ENCODE results near the gene ZBTB7A. TPM values are rescaled to one million over a fixed set of nuclear protein-coding genes. Genes with fewer than 3 reads are reported as not detected.

The ZBTB7A gene
- total RNA-seq, 1 experiment from 2014 or later = 49.5 TPM

DNA sequence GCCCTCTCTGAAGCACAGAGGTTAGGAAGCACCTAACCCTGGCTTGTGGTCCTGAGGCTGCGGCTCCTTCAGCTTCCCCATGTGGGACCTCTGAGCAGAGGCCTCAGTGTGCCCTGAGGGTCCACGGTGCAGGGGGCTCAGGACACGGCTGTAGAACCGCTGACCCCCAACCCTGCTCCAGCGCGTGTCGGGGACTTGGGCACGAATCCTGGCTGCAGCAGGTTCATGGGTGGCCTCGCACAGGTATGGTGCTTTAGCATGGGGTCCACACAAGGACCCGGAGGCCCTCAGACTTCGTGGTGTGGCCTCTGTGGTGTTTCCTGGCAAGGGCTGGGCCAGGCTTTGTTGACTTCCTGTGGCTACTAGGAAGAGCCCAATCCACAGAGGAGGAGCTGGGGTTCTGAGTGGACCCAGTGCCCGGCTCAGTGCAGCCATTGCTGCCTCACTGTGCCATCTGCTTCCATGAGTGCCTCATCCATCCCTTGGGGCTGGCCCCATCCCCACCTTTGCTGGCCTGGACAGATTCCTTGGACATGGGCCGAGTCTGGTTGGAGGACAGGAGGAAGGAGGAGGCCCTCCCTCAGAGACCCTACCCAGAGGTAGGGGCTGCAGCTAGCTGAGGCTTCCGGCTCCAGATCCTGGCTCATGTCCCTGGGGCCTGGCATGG is 24.5 kb downstream of the ZBTB7A start:
- ChIA-PET POLR2A (no interaction called here), CTCF (no interaction called here), RAD21 (ENCODE audit: low non-redundant PET in 1 of 2, low total read pairs in 2 of 2, uncharacterized antibody in 2 of 2, unreplicated experiment in 2 of 2) (no interaction called here)
- Histone ChIP-seq H3K4me1 (ENCODE audit: control insufficient read depth in 1 of 2, insufficient read depth in 2 of 2, low read length in 2 of 2) (no peaks in the 10 kb centered on the region), H3K9ac (ENCODE audit: low read length) (no peak overlapping the region), H3K4me2 (ENCODE audit: low read length) (no peak overlapping the region), H2AFZ (ENCODE audit: low read depth, low read length, poor library complexity, severe bottlenecking) (no peak overlapping the region), H3K79me2 (ENCODE audit: insufficient read depth, low read length) (peaks cover 35% of the 10 kb centered on the region), H3K27me3 (ENCODE audit: insufficient read depth, low read length) (no peaks in the 10 kb centered on the region), H3K4me3 (replicated peaks in 1 of 2; ENCODE audit: low read depth in 1 of 2, low read length in 2 of 2) (no peak overlapping the region), H3K9me3 (ENCODE audit: control insufficient read depth in 1 of 2, insufficient read depth in 1 of 2, low read depth in 1 of 2, low read length in 2 of 2) (no peaks in the 10 kb centered on the region), H3K9me2 (ENCODE audit: insufficient read depth) (no peaks in the 10 kb centered on the region), H4K20me1 (ENCODE audit: insufficient read depth) (no peaks in the 10 kb centered on the region), H3K27ac (ENCODE audit: low read depth, low read length) (no peak overlapping the region; the same call in 1 of the 2 replicates), H3K36me3 (ENCODE audit: control insufficient read depth in 1 of 2, insufficient read depth in 2 of 2, low read length in 2 of 2) (peaks cover 0 to 25% of the 10 kb centered on the region in 2 experiments; a peak in 2 of 4 replicates)
- peak; percentile 30 for ATAC-seq
- DNase-seq (ENCODE audit: low read depth, low spot score) = no peak
- intact Hi-C loops (cut with micrococcal nuclease) = no loop called here
- TF ChIP-seq EZH2 (IDR thresholded peaks at IDR 0.05) = no peak
- peak; percentile 17 for TF ChIP-seq POLR2AphosphoS5 (IDR thresholded peaks at IDR 0.05; ENCODE audit: low read depth, low read length)
- TF ChIP-seq POLR2A (IDR thresholded peaks at IDR 0.05; ENCODE audit: borderline replicate concordance, extremely low read depth, insufficient read depth, insufficient read length) = no peak
- BruUV-seq (replicated peaks) = no TSS peak

GRCh38 chr19:4038661-4039423 is 27.9 kb downstream of the ZBTB7A start:
- Histone ChIP-seq H3K27ac (ENCODE audit: low read depth, low read length) (0 out of 2 replicates have a peak overlapping the region, but pooled peaks have one; percentile 22), H3K27me3 (ENCODE audit: insufficient read depth, low read length) (no peaks in the 10 kb centered on the region), H3K36me3 (ENCODE audit: control insufficient read depth in 1 of 2, insufficient read depth in 2 of 2, low read length in 2 of 2) (peaks cover 3 to 12% of the 10 kb centered on the region in 2 experiments; a peak in 3 of 4 replicates), H4K20me1 (ENCODE audit: insufficient read depth) (no peaks in the 10 kb centered on the region), H3K4me1 (ENCODE audit: control insufficient read depth in 1 of 2, insufficient read depth in 2 of 2, low read length in 2 of 2) (no peaks in the 10 kb centered on the region), H3K9ac (ENCODE audit: low read length) (no peak overlapping the region), H3K9me2 (ENCODE audit: insufficient read depth) (no peaks in the 10 kb centered on the region), H3K79me2 (ENCODE audit: insufficient read depth, low read length) (peaks cover 4% of the 10 kb centered on the region), H3K4me2 (ENCODE audit: low read length) (no peak overlapping the region), H3K4me3 (replicated peaks in 1 of 2; ENCODE audit: low read depth in 1 of 2, low read length in 2 of 2) (no peak overlapping the region), H2AFZ (ENCODE audit: low read depth, low read length, poor library complexity, severe bottlenecking) (no peak overlapping the region), H3K9me3 (ENCODE audit: control insufficient read depth in 1 of 2, insufficient read depth in 1 of 2, low read depth in 1 of 2, low read length in 2 of 2) (peaks cover 0 to 6% of the 10 kb centered on the region in 2 experiments; a peak in 1 of 4 replicates)
- BruUV-seq (replicated peaks) = no TSS peak
- ATAC-seq (no peak), DNase-seq (ENCODE audit: low read depth, low spot score) (no peak)
- ChIA-PET RAD21 (ENCODE audit: low non-redundant PET in 1 of 2, low total read pairs in 2 of 2, uncharacterized antibody in 2 of 2, unreplicated experiment in 2 of 2) (no interaction called here), CTCF (no interaction called here), POLR2A (no interaction called here)
- intact Hi-C loops (cut with micrococcal nuclease) = no loop called here
- TF ChIP-seq CEBPB (IDR thresholded peaks at IDR 0.05; ENCODE audit: low read depth) = no peak
- TF ChIP-seq ATF3 (IDR thresholded peaks at IDR 0.05) = no peak
- no peak for TF ChIP-seq EGR1 (IDR thresholded peaks at IDR 0.05; ENCODE audit: low read depth)
- TF ChIP-seq, protein P1, sequence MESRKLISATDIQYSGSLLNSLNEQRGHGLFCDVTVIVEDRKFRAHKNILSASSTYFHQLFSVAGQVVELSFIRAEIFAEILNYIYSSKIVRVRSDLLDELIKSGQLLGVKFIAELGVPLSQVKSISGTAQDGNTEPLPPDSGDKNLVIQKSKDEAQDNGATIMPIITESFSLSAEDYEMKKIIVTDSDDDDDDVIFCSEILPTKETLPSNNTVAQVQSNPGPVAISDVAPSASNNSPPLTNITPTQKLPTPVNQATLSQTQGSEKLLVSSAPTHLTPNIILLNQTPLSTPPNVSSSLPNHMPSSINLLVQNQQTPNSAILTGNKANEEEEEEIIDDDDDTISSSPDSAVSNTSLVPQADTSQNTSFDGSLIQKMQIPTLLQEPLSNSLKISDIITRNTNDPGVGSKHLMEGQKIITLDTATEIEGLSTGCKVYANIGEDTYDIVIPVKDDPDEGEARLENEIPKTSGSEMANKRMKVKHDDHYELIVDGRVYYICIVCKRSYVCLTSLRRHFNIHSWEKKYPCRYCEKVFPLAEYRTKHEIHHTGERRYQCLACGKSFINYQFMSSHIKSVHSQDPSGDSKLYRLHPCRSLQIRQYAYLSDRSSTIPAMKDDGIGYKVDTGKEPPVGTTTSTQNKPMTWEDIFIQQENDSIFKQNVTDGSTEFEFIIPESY (IDR thresholded peaks at IDR 0.05; ENCODE audit: extremely low read depth, insufficient replicate concordance, low read length) = no peak
- no peak for TF ChIP-seq SP1 (IDR thresholded peaks at IDR 0.05; ENCODE audit: low read depth)
- TF ChIP-seq ELF1 (IDR thresholded peaks at IDR 0.05; ENCODE audit: borderline replicate concordance, low read depth) = no peak
- no peak for TF ChIP-seq TCF7L2 (IDR thresholded peaks at IDR 0.05; ENCODE audit: borderline replicate concordance, extremely low read depth, insufficient read depth, insufficient read length)
- TF ChIP-seq SIN3A (IDR thresholded peaks at IDR 0.05; ENCODE audit: low read depth) = no peak
- no peak for TF ChIP-seq EZH2phosphoT487 (IDR thresholded peaks at IDR 0.05; ENCODE audit: borderline replicate concordance)
- no peak for TF ChIP-seq CTCF (IDR thresholded peaks at IDR 0.05 in 2 of 3, conservative IDR thresholded peaks at IDR 0.05 in 1 of 3; ENCODE audit: borderline replicate concordance in 1 of 3, insufficient read depth in 1 of 3, low read depth in 2 of 3, low read length in 2 of 3)
- TF ChIP-seq POLR2A (IDR thresholded peaks at IDR 0.05; ENCODE audit: borderline replicate concordance, extremely low read depth, insufficient read depth, insufficient read length) = no peak
- TF ChIP-seq EZH2 (IDR thresholded peaks at IDR 0.05) = no peak
- TF ChIP-seq CBX3 (IDR thresholded peaks at IDR 0.05; ENCODE audit: low read depth) = no peak
- no peak for TF ChIP-seq JUND (IDR thresholded peaks at IDR 0.05)
